Measurements from ENCODE around the gene METRNL.
"Not testable (repeated sequence)": the region's sequence is repeated elsewhere in the genome, so short reads cannot be mapped to it uniquely, and the experiment has no call there.

METRNL gene, protein sequence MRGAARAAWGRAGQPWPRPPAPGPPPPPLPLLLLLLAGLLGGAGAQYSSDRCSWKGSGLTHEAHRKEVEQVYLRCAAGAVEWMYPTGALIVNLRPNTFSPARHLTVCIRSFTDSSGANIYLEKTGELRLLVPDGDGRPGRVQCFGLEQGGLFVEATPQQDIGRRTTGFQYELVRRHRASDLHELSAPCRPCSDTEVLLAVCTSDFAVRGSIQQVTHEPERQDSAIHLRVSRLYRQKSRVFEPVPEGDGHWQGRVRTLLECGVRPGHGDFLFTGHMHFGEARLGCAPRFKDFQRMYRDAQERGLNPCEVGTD

DNA sequence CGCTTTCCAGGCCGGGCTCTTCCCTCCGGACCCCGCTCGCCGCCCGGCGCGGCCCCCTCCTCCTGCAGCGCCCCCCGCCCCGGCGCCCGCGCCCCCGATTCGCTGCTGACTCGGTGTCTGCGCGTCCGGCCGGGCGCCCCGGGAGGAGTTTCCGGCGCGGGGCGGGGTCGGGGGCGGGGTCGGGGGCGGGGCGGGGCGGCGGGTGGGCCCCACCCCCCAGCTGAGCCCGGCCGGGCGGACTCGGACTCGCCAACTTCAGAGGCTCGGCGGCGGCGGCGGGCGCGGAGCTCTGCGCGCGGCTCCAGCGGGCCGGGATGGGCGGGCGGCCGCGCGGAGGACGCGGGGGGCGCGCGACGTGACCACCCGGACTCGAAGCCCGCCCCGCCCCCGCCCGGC is at the start of gene METRNL:
Gene METRNL, plus strand, starts transcription at position 258 of the 396 bp plus-strand sequence. CDS start 207 bp downstream, outside the sequence.
- peak; percentile 91 for DNase-seq (ENCODE audit: low spot score)

DNA sequence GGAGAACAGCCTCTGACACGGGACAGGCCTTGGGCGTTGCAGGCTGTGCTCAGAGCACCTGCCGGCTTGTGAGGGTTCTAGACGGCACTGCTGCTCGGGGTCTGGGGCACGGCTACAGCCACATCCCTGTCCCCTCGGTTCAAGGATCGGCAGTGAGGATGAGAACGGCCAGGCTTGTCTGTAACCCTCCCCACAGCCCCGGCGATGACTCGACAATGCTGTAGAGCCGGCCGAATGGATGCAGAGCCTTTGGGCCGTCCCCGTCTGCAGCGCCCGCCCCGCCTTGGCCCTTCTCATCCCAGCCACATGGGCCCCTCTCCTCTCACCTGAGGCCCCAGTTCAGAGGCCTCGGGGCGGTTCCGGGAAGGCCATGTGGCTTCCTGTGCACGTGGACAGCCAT is 49.0 kb upstream of the METRNL start:
- DNase-seq (ENCODE audit: low spot score): no peak

- DNase-seq (ENCODE audit: low spot score): no peak
Measured at GRCh38 chr17:83031321-83031945, 48.0 kb upstream of the METRNL start.

DNA sequence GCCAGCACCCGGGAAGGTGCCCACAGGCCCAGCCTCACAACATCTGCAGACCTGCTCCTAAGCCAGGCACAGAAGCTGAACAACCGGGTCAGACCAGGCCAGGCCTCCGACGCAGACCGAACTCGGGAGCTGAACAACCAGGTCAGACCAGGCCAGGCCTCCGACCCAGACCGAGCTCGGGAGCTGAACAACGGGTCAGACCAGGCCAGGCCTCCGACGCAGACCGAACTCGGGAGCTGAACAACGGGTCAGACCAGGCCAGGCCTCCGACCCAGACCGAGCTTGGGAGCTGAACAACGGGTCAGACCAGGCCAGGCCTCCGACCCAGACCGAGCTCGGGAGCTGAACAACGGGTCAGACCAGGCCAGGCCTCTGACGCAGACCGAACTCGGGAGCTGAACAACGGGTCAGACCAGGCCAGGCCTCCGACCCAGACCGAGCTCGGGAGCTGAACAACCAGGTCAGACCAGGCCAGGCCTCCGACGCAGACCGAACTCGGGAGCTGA is 47.4 kb upstream of the METRNL start:
- DNase-seq (ENCODE audit: low spot score): not testable (repeated sequence)

DNA sequence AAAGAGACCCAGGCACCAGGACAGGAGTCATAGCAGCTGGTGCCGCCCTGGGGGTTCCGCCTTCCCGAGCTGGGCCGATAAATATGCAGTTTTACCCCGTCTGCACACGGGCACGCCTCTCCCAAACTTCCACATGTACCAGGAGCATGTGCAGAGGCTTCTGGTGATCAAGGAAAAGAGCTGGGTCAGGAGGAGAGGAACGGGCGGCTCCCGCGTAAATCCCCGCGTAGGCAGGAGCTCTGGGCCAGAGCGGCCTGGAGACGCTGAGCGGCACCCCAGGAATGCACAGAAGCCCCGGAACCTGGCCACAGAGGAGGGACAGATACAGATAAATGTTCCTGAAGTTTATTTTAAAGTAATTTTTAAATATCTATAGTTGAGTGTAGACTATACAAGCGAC is 46.6 kb upstream of the METRNL start:
- DNase-seq (ENCODE audit: low spot score): no peak

DNA sequence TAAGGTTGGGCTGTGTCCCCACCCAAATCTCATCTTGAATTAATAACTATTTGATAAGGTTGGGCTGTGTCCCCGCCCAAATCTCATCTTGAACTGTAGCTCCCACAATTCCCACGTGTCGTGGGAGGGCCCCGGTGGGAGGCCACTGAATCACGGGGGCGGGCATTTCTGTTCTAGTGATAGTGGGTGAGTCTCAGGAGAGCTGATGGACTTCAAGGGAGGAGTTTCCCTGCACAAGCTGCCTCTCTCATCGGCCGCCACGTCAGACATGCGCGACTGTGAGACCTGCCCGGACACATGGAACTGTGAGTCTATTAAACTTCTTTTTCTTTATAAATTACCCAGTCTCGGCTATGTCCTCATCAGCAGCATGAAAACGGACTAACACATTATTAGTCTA is 44.9 kb upstream of the METRNL start:
- DNase-seq (ENCODE audit: low spot score): no peak

DNA sequence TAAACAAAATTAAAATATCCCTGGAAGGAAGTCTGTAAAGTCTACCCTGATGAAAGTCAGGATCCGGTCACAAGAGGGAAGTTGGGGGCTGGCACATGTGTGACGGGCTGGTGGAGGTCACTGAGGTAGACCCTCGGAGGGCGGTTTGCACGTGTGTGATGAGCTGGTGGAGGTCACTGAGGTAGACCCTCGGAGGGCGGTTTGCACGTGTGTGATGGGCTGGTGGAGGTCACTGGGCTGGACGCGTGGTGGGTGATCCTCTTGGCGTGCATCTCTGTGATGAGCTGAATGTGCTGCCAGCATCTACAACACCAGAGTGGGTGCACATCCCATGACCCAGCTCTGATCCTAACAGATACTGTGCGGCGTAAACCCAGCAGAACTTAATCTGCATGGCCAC is 43.7 kb upstream of the METRNL start:
- DNase-seq (ENCODE audit: low spot score): no peak

- DNase-seq (ENCODE audit: low spot score): no peak
Measured at GRCh38 chr17:83036193-83036592, 43.2 kb upstream of the METRNL start.

GRCh38 chr17:83036666-83037065 is 42.7 kb upstream of the METRNL start:
- DNase-seq (ENCODE audit: low spot score): no peak

- no peak for DNase-seq (ENCODE audit: low spot score)
Measured at GRCh38 chr17:83037084-83037873, 42.1 kb upstream of the METRNL start.

GRCh38 chr17:83037874-83038165 is 41.6 kb upstream of the METRNL start:
- no peak for DNase-seq (ENCODE audit: low spot score)

DNA sequence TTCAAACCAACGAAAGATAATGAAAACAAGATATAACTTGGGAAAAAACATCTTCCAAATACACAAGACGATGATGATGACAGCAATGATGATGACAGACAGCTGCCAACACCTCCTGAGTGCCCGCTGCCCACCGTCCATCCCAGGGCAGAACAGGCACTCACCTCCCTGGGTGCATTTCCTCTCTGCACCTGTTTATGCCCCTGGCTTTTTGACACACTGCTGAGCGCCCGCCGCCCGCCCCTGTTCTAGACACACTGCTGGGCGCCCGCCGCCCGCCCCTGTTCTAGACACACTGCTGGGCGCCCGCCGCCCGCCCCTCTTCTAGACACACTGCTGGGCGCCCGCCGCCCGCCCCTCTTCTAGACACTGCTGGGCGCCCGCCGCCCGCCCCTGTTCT is 40.4 kb upstream of the METRNL start:
- not testable (repeated sequence) for DNase-seq (ENCODE audit: low spot score)

DNA sequence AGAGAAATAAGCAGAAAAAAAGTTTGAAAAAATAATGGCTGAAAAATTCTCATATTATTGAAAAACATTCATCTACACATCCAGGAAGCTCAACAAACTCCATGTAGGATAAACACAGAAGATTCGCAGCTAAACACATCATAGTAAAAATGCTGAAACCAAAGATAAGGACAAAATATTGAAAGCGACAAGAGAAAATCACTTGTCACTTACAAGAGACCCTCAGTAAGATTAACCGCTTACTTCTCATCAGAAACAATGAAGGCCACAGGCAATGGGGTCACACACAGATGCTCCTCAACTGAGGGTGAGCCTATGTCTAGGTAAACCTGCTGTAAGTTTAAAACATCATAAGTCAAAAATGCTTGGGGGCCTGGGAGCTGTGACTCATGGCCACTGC is 38.1 kb upstream of the METRNL start:
- no peak for DNase-seq (ENCODE audit: low spot score)

- DNase-seq (ENCODE audit: low spot score): no peak
Measured at GRCh38 chr17:83042522-83043158, 36.8 kb upstream of the METRNL start.

DNA sequence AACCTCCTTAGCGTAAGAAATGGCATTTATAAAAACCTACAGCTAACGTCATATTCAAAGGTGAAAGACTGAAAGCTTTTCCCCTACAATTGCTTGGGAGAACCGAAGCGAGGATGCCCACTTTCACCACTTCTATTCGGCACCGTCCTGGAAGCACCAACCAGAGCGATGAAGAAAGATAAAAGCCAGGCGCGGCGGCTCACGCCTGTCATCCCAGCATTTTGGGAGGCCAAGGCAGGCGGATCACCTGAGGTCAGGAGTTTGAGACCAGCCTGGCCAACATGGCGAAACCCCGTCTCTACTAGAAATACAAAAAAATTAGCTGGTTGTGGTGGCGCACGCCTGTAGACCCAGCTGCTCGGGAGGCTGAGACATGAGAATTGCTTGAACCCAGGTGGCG is 34.9 kb upstream of the METRNL start:
- DNase-seq (ENCODE audit: low spot score): not testable (repeated sequence)

DNA sequence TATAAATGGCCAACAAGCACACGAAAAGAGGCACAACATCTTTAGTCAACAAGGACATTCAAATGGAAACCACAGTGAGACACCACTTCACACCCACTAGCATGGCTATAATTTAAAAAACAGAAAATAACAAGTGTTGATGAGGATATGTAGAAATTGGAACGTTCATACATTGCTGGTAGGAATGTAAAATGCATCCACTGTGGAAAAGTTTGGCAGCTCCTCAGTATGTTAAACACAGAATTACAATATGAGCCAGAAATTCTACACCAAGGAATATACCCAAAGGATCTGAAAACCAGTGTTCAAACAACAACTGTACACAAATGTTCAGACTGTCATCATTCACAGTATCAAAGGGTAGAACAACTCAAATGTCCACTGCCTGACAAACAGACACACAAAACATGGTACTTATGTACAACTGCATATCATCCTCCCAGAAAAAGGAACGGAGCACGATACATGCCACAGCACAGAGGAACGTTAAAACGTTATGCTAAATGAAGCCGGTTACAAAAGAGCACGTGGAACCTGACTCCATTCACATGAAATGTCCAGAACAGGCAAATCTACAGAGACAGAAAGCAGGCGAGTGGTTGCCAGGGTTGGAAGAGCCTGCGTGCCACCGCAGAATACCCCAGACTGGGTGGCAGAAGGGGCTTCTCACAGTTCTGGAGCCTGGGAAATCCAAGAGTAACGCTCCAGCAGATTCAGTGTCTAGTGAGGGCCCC is 32.8 kb upstream of the METRNL start:
- no peak for DNase-seq (ENCODE audit: low spot score)

- no peak for DNase-seq (ENCODE audit: low spot score)
Measured at GRCh38 chr17:83047182-83047478, 32.3 kb upstream of the METRNL start.

GRCh38 chr17:83047818-83048475 is 31.5 kb upstream of the METRNL start:
- DNase-seq (ENCODE audit: low spot score): not testable (repeated sequence)

- no peak for DNase-seq (ENCODE audit: low spot score)
Measured at GRCh38 chr17:83050651-83051395, 28.6 kb upstream of the METRNL start.

GRCh38 chr17:83051396-83052240 is 27.8 kb upstream of the METRNL start:
- peak; percentile 99 for DNase-seq (ENCODE audit: low spot score)
